Inflammatory macrophage (primary cell): ENCODE measurements around the gene TLE3.

Experiments used
- DNase-seq, 2 donors: peaks; one replicate each; pipeline ENCODE4 v3.0.0-alpha.2; 2020 to 2022

The TLE3 gene

DNA sequence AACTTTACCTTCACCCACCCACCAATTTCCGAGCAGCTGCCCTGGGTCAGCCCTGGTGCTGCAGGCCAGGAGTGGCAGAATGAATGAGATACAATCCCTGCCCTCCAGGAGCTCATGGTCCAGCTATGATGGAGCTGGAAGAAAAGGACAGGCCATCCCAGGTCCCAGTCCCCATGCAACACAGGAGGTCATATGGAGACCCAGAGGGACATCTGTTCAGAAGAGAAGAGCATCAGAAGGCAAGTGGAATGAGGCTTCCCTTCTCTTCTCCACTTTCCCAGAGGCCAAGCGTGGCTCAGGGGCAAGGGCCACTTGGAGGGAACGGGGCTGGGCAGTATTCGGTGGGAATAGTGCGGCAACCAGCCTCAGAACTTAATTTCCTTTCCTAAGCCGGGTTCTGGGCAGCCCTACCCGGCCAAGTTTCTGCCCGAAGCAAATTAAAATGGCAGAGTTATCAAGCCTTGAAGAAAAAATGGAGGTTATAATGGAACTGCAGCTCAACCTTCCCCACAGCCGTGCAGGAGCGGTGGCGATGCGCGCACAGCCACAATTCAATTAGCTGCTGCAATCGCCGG lies 35.9 kb downstream of the TLE3 start:
- no peak for DNase-seq

GRCh38 chr15:70060993-70061305 lies 36.8 kb downstream of the TLE3 start:
- DNase-seq, result no peak

DNA sequence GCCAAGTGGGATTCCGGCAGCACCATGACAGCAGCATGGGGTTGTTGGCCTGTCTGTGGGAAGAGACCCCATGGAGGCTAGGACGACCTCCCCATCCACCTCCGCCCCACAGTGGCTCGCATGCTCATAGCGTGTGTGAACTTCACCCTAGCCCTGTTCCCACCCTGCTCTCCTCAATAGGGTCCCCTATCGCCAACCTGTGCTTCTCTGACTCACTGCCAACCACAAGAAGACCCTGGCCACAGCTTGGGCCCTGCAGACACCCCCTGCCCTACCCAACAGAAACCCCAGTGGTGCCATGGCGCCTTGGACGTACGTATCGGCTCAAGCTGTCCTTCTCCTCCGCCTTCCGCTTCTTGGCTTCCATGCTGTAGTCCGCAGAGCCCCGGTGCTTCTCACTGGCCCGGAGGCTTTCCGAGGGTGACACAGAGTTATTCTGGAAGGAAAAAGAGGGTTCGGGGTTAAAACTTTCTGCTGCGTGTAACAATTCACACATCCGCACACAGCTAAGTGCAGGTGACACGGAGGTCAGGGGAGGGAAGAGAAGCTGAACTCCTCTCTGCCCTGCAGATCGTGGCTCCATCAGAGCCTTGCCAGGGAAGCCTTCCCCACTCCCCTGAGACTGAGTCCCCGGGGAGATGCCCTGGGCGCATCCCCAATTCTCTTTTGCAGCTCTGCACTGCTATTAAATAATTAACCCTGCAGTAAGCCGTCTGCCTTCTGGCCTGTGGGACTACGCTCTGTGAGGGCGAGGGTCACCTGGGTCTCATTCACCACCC lies 37.3 kb downstream of the TLE3 start:
- no peak for DNase-seq

DNA sequence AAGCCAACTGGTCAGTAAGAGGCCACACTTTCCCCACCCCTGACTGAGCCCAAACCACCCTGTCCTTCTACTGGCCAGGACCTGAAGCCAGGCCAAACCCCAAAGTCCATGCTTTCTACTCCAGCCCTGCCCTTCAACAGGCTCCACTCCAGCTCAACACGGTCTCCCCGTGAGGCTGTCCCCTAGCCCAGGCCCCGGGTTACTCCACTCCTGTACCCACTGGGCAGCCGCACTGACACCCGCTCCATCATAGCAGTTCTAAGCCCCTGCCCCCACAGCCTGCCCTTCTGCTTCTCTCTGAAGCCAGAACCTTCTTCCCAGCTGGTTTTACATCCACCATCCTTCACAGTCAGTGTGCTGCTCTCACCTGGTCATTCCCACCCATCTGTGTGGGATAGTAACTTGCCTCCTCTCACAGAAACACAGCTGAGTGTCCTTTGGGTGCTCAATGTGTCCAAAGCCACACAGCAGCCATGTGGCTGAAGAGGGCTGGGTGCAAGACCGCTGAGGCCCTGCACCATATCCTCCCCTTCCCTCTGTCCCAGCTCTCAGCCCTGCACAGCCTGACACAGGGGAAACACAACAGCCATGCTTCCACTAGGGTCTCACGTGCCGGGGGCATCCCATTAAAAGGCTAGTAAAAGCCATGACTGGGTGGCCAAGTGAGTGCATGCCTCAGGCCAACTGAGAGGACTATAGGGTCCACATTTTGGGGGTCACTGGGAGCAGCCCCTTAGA lies 38.1 kb downstream of the TLE3 start:
- no peak for DNase-seq

DNA sequence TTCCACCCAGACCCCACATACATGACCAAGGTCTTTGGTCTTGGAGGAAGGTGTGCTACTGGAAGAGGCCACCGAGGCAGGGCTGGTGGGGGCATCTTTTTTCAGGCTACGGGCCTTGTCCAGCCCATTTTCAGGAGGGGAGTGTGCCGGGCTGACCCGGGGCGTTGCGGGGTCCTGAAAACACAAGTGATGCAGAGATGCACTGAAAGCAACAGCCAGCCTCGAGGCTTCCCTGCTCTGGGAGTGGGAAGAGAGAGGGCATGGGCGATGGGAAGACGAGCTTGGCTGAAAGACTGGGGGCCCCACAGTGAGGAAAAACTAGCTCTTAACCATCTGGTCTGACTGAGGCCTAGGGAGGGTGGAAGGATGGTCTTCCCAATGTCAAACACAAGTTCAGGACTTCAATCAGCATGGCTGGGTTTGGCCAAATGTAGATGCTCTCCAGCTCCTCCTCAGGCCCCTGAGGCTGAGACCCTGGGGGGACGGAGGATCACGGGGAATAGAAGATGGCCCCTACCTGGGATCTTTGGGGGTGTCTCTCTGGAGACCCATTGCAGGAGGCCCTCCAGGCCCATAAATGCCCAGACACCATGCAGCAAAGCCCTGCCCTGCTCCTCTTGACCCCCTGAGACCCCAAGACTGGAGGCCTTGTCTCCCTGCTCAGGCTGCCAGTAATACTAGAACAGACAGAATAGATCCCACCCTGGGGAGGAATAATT lies 38.9 kb downstream of the TLE3 start:
- DNase-seq, result no peak

DNA sequence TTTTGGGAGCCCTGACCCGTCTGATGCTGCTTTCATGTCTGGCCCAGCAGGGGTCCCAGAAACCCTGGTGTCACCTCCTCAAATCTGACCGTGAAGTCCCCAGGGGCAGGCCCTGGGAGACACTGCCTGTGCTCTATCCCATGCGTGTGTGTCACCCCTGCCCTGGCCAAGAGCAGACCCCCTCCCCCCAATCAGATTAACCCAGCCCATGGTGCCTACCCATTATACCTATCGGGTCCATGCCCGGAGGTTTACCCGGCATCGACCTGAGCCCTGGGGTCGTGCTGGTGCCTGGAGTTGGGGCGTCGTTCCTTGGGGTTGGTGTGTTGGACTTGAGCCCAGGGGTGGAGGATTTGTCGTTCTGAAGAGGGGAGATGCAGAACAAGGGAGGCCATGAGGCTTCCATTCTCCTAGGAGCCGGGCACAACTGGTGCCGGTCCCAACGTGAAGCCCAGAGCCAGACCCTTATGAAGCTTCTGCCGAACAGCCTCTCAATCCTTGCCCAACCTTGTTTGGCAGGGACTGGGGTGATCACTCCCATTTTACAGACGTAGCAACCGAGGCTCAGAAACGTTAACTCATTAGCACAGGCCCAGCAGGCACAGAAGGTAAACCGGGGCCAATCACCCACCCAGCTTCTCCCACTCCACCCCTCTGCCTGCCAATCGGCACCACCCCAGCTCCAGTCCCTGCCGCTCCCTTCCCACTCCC lies 39.6 kb downstream of the TLE3 start:
- DNase-seq, result no peak

DNA sequence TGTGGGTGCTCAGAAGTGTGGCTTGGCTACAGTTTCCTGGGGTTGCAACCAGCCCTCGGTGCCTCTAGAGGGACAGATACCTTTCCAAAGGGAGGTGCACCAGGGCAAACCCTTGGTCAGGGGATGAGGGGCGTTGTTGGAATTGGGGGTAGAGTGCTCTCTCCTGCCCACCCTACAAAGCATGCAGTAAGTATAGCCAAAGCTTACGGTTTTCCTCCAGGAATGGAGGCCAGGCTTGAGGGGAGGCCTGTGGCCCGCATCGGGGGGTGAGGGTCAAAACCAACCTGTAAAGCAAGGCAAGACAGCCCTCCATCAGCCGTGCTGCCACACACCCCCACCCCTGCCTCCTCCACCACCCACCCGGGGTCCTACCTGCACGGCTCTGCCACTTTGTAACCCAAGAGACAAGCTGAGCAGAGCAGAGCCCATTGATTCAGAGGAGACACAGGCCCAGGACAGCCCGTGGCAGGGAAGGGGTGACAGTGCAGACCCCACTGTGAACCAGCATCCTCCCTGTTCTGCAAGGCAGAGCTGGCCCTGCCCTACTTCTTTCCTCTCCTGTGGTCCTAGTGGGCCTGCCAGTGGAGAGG lies 41.5 kb downstream of the TLE3 start:
- no peak for DNase-seq

GRCh38 chr15:70055601-70056051 lies 42.1 kb downstream of the TLE3 start:
- DNase-seq, result no peak

GRCh38 chr15:70054884-70055387 lies 42.8 kb downstream of the TLE3 start:
- no peak for DNase-seq

DNA sequence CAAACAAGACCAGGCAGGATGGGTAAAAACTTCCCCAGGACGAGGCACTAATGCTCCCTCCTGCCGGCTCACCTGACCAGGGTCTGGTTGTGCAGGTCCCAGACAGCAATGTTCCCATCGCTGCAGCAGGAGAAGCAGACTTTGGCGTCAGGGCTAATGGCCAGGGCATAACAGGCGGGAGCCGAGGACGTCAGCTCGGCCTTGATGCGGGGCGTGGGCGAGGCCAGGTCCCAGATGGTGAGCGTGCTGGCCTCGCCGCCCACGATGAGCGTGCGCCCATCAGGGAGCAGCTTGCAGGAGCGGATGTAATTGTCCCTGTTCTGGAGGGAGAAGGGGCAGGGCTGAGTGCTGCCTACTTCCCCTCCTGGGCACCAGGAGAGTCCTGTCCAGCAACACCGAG lies 43.4 kb downstream of the TLE3 start:
- DNase-seq, result no peak

- DNase-seq, result no peak
These were observed 43.9 kb downstream of the TLE3 start for GRCh38 chr15:70053716-70054229.

DNA sequence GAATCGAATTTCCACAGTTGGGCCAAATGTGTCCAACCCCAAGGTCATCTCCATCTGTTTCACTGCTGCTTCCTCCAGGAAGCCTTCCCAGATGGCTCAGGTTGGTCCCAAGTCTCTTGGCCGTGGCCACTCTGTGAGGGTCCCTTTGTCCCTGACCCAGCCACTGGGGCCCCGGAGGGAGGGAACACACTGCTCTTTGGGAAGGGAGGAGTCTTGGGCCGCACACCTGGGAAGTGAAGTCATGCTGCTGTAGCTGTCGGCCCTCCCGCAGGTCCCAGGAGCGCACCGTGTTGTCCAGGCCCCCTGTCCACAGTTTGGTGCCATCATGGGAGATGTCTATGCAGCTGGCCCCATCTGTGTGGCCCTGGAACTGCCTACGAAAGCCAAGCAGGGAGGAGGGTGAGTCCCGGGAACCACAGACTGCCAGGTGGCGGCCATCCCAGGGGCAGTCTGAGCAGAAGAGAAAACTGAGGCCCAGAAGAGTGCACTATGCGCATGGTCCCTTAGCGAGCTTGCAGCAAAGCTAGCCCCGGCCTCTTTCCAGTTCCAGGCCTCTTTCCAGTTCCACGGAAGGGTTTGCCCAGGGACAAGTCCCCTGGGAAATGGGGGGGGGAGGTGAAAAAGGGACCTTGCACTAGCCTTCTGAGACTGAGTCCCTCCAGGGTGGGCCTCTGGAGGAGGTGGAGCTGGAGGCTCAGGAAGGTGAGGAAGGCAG lies 44.6 kb downstream of the TLE3 start:
- no peak for DNase-seq

DNA sequence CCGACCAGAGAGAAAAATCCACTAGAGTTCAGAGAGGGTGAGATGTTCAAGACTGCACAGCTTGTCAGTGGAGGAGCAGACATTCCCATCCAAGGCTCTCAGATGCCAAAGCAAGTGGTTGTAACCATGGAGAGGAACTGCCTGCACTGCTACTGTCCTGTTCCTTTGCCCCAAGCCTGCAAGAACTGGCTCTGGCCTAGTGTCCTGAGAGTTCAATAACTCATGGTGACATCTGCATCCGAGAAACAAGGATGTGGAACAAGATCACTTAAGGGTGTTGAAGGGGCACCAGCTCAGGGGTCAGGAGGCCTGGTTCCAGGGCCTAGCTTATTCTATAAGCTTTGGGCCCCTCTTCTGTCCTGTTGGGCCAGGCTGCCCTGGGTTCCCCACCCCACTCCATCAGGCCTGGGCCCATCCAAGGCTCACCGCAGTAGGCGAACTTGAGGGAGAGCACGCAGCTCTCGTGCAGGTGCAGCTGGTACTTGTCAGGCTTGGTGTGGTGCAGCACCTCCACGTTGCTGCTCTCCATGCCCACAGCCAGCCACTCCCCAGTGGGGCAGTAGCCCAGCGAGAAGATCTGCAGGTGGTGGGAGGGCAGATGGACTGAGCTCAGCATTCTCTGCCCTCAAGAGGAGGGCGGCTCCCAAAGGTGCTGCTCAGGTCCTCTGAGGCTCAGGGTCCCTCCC lies 45.6 kb downstream of the TLE3 start:
- no peak for DNase-seq

DNA sequence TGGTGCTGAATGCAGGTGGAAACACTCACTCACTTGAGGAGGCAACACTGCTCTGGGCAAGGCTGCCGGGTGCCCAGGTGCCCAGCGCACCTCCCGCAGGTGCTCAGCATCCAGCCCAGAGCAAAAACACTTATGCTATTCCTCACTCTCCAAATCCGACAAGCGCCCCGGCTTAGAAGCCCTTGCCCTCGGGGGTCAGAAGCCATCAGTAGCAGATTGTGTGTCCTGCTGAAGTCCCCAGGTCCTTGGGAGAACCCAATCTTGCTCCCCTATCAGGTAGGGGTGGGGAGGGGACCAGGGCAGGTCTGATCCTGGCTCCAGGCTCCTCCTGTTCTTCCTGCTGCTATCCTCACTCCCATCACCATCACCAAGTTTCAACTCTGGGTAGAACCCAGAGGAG lies 46.7 kb downstream of the TLE3 start:
- DNase-seq, result no peak

DNA sequence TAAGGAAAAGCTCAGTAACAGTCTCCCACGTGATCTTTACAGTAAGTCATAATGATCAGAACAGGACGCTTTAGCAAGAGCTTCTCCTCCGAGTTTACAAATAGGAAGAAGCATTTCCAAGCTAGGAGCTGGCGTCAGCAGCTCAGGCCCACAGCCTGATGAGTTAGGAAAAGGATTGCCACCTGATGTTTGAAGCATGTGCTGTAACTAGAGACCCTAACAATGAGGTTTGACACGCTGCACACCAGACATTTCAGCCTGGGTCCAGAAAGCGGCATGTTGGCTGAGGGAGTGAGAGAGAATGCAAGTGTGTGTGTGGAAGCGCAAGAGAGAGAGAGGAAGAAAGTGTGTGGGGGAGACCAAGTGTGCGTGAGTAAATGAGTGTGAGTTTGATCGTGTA lies 47.3 kb downstream of the TLE3 start:
- DNase-seq, result no peak

DNA sequence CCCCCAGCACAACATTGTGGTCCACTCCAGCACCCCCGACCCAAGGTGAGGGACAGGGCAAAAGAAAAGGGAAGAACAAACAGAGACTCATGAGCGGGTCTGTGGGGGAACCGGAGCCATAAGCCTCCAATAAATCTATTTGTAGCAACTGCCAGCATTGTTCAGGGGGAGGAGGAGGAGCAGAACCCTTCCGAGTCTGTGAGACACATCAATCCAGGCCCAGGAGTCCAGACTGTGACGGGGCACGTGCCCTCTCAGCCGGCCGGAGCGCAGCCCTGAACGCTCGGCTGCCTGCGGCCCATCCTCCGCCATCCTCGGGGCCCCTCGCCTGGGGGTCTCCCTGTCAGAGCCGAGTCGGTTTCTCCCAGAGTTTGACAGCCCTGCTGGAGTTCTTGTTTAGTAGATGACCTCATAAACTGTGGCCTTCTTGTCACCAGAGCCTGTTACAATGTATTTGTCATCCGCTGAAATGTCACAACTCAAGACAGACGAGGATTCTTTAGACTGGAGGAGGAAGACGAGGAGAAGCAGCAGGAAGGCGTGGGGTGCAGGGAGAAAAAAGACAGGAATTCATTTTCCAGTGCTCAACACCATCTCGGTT lies 47.9 kb downstream of the TLE3 start:
- DNase-seq, result peak; percentile 32 to 51

- no peak for DNase-seq
These were observed 48.9 kb downstream of the TLE3 start for GRCh38 chr15:70048578-70049514.

DNA sequence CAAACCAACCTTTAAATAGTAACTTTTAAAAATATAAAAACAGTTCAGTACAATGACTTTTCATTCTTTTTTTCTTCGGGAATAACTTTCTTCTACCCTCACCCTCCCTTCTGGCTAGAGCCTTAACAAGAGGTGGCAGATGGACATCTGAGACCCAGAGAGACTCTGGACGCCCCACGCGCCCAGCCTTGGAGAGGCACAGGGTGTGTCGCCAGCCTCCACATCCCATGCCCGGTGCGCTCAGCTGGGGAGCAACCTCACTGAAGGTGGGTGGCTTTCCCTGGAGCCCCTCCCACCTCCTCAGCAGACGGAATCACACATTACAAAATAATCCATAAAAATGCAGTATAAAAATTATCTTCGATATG lies 49.5 kb downstream of the TLE3 start:
- DNase-seq, result no peak
